ENCODE results near the gene UPF1.
"Not testable (repeated sequence)": the region's sequence is repeated elsewhere in the genome, so short reads cannot be mapped to it uniquely, and the experiment has no call there.

Gene UPF1

DNA sequence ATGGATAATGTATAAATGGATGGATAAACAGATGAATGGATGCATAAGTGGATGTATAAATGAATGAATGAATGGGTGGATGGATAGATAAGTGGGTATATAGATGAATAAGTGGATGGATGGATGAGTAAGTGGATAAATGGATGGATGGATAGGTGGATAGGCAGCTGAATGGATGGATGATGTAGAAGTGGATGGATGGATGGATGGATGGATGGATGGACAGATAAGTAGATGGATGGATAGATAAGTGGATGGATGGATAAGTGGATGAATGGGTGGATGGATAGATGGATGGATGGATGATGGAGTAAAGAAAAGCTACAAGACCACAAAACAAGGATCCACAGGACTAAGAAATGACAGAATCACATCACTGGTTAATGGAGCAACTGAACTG is 31.7 kb upstream of the UPF1 start:
- no peak for DNase-seq

DNA sequence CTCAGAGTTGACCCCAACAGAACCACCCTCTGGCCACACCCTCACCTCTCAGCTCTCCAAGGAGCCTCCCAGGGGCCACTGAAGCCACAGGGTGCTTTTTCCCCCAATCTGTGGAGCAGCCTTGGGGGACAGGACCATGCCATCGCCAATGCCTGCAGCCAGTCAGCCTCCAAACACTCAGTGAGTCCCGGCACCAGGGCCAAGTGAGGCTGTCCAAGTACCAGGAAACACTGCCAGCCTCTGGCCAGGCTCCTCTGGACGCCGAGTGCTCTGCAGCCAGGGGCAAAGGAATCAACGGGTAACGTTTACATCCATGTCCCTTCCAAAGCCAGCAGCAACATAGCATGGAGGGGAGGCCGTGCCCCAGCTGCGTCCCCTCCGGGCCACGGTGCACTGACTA is 31.1 kb upstream of the UPF1 start:
- no peak for DNase-seq

DNA sequence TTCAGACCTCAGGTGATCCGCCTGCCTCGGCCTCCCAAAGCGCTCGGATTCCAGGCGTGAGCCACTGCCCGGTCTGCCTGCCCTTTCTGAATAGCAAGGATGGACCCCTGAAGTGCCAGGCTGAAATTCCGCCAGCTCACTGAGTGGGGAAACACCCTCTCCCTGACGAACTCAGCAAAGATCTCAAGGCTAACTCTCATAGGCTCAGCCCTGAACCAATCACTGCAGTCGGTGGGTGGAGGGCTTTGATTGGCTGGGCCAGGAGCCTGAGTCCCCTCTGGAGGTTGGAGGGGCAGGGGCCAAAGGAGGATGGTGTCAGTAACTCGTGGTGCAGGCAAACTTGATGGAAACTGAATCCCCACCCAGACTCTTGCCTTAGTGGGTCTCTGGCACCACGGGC is 29.4 kb upstream of the UPF1 start:
- DNase-seq = no peak

DNA sequence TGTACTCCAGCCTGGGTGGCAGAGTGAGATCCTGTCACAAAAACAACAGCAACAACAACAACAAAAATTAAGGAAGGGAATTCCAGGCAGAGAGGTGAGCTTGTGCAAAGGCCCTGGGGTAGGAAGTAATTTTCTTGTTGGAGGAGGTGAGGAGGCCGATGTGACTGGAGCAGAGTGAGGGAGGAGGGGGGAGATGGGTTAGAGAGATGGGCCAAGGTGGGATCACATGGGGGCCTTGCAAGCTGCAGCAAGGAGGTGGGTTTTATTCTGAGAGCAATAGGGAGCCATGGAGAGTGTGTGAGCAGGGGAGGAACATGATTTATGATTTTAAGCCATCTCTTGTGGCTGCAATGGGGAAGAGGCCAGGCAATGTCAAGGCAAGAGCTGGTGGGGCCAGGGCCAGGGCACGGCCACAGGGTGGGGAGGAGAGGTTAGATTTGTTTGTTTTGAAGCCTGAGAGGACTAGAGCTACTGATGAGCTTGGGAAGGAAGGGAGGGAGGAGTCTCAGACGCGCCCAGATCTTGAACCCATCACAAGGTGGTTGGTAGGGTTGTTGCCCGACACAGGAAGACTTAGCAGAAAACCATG is 28.1 kb upstream of the UPF1 start:
- DNase-seq = no peak

DNA sequence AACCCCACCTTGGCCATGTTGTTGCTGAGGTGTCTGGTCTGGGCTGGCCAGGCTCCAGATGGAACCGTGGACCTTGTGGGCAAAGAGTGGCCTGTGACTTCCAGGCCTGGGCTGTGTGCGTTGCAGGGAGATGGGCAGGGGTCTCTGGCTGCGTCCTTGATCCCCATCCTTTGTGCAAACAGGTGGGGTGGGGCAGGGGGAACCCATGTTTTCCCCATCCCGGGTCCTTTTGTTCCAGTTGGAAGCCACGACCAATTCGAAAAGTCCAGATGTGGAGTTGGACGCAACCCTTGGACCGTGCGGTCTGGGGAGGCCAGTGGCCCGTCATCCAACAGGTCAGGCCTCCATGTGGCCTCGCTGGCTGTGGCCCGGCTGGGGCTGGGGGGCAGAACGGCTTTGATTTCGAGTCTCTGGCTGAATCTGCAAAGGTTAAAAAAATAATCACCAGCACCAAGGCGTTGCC is 27.6 kb upstream of the UPF1 start:
- no peak for DNase-seq

DNA sequence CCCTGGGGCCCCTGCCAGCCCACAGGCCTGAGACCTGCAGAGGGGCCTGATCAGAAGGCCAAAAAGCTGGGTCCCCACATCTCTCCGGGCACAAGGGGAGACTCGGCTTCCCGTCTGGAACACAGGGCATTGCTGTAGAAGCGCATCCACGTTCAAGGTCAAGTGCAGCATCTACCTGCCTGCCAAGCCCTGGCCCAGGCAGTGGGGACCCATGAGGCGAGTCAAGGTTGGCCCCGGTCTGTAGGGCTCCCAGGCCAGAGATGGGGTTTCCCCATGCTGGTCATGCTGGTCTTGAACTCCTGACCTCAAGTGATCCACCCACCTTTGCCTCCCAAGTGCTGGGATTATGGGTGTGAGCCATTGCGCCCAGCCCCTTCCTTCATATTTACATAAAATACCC is 27.1 kb upstream of the UPF1 start:
- DNase-seq = no peak

DNA sequence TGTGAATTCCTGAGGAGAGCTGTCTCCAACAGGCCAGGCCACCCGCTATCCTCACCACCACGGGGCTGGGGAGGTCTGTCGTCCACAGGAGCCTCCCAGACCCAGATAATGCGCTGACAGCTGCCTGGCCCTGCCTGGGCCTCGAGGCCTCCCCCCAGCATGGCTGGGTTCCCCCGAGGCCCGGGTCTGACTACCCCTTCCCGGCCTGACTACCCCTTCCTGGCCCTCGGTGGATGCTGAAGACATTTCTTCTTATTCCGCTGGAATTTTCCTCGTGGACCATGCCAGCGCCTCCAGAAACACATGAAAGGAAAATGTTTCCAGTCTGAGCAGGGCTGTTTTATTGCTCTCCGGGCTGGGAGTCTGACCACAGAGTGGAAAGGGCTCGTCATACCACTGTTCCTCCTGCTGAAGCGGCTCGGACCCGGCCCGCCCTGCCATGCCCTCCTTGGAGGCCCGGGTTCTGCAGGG is 23.9 kb upstream of the UPF1 start:
- no peak for DNase-seq

DNA sequence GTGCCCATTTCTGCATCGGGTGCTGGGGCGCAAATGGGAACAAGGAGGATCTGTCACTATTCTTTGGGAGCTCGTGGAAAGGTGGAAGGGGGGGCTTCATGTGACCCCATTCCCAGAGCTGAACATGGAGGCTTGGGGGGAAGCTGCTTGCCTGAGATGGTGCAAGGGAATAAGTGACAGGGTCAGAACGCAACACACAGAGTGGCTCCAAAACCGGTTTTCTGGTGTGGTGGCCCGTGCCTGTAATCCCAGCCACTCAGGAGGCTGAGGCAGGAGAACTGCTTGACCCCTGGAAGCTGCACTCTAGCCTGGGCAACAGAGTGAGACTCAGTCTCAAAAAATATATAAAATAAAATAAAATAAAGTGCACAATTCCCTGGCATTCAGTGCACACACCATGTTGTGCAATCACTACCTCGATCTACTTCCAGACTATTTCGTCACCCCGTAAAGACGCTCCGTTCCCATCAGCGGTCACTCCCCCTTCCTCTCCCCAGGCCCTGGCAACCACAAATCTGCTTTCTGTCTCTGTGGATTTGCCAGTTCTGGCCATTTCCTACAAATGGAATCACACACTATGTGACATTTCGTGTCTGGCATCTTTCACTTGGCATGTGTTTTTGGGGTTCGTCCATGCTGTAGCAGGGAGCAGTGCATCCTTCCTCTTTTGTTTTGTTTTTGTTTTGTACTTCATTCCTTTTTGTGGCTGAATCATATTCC is 22.4 kb upstream of the UPF1 start:
- DNase-seq = peak; percentile 60

DNA sequence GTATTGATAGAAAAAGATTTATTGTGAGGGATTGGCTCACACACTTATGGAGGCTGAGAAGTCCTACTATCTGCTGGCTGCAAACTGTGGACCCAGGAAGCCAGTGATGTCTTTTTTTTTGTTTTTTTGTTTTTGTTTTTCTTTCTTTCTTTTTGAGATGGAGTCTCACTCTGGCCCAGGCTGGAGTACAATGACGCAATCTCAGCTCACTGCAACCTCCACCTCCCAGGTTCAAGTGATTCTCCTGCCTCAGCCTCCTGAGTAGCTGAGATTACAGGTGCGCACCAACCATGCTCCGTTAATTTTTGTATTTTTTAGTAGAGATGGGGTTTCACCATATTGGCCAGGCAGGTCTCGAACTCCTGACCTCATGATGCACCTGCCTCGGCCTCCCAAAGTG is 20.1 kb upstream of the UPF1 start:
- DNase-seq = not testable (repeated sequence)

DNA sequence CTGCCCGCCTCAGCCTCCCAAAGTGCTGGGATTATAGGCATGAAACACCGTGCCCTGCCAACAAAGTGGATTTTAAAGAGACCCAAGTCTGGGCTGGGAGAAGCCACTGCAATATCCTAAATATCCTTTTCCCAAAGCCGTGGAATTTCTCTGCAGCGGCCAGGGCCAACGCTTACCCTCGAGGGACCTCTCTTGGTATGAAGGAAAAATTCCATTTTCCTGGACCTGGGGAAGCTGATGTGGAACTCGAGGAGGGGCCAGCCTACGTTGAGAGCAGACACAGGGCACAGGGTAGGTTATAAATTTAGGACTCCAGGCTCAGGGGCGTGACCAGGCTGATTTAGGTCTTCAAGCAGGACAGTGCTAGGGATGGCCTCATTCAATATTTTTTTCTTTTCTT is 17.7 kb upstream of the UPF1 start:
- no peak for DNase-seq

DNA sequence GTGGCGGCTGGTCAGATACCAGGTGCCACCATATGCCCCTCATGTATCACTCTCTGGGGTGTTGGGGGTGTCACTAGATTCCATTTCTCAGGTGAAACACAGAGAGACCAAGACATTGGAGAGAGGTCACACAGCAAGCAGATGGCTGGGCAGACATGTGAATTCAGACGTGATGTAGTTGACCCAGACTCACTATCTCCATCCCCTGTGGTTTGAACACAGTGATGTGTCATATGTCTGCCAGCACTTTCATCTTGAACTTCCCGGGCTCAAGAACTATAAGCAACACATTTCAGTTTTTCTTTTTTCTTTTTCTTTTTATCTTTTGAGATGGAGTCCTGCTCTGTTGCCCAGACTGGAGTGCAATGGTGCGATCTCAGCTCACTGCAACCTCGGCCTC is 16.1 kb upstream of the UPF1 start:
- DNase-seq = no peak

DNA sequence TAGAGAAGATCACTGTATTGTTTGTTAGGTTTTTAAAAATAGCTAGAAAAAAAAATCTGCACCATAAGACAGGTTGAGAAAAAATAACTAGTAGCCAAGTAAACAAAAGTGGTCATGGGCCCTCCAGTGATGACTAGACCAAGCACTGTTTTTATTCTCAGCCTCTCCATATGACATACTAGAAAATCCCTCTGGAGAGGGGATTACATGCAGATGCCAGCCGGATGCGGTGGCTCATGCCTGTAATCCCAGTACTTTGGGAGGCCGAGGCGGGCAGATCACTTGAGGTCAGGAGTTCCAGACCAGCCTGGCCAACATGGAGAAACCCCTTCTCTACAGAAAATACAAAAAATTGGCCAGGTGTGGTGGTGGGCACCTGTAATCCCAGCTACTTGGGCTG is 15.1 kb upstream of the UPF1 start:
- not testable (repeated sequence) for DNase-seq

DNA sequence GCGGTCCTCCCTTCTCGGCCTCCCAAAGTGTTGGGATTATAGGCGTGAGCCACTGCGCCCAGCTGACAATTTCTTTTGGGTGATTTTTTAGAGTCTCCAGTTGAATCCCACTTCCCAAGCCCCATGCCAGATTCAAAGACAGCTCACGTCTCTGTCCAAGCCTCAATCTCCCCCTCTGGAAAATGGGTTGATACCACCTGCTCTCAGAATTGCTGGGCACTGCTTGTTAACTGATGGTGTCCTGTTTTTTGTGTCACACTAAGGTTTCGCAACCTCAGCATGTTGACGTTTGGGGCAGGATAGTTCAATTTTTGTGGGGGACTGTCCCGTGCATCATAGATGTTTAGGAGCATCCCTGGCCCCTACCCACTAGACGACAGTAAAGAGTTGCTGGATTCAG is 14.2 kb upstream of the UPF1 start:
- no peak for DNase-seq

DNA sequence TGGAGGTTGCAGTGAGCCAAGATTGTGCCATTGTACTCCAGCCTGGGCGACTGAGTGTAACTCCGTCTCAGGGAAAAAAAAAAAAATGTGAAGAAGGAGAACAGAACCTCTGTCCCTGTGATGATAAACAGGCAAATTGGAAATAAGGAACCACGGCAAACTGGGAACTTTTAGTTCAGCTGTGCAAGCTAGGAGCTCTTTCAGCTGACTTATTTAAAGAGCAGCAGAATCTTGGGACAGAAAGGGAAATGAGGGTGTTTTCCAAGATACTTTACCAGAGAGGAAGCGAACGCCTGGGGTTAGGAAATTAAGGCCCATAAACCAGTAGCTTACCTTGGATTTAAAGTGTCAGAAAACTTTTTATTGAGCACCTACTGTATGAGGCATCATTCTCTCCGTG is 3.0 kb upstream of the UPF1 start:
- peak; percentile 31 for DNase-seq

DNA sequence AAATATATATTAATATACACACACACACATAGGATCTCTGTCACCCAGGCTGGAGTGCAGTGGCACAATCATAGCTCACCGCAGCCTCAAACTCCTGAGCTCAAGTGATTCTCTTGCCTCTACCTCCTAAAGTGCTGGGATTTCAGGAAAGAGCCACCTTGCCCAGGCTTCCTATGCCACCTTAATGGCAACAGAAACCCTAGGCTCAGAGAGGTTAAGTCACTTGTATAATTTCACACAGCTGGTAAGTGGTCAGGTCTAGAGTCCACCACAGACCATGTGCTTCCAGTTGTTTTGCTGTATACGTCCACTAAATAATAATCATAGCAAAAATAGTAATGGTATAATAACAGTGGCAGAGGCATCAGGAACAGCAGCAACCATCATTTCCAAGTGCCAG is 1.3 kb upstream of the UPF1 start:
- DNase-seq = no peak

DNA sequence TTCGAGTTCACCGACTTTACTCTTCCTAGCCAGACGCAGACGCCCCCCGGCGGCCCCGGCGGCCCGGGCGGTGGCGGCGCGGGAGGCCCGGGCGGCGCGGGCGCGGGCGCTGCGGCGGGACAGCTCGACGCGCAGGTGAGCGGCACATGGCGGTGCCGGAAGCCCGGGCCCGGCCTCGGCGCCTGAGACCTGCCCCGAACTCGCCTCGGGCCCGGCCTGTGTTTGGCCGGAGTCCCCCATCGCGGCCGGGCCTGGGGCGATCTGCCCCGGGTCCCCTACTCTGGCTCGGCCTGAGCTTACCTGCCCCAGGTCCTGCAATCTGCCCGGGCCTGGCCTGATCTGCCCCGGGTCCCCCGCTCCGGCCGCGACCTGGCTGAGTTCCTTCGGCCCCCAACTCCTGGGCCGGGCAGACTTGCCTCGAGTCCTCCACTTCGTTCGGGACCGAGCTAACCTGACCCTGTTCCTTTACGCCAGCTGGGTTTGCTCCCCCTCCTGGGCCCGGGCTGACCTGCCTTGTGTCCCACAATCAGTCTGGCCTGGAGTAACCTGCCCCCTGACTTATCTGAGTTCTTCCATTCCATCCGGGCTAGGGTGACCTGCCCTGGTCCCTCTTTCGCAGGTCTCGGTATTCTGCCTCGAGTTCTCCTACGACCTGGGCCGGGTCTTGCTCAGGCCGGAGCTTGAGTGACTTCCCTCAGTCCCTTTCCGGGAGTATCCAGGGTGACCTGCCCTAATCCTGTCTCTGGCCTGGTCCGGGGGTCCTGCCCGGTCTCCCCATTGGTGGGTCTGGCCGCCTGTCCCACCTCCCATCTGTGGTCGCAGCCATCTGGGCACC is 764 bp downstream of the UPF1 start:
- peak; percentile 37 for DNase-seq

DNA sequence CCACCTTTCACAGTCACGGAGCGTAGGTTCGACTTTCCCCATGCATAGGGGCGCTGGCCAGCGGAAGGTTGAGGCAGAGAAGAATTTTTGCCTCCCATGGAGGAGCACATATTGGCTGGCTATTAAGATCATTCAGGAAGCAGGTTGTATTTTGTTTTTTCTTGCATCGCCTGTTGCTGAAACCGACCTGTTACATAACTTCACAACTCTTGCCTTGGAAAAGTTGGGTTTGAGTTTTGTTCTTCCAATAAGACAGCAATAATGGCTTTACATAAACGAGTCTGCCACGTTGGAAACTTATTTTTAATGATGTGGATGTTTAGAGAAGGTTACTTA is 1.4 kb downstream of the UPF1 start:
- DNase-seq = no peak

DNA sequence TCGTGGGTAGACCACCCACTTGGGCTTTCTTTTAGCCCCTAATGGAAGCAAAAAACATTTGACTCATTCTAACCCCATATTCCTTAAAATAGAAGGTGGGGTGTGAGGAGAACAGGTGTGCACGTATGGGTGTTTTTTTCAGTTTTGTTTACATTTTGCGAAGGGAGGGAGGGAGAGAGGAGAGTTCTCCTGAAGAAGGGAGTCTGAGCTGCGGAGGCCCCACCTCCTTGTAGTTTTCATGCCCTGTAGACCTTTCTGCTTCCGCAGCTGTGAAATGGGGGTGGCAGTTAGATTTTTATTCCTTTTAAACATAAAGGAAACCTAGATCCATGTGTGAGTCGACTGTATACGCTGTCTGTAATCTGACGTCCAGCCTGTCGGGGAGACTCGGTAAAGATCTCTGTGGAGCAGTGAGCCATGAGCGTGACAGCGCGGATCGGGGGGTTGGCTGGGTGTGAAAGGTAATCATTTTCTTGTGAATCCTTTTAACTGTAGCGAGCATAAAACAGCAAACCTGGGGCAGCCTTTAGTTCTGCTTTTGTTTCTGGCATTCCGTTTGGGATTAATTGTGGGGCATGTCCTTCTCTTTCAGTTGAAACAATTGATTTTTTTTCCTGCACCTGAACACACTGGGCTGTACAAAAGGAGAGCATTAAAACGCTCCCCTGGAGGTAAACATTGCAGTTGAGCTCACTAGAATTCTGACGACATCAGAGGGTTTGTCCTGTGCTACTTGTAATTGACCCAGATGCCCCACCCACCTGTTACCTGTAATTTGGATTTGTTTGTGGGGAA is 2.3 kb downstream of the UPF1 start:
- no peak for DNase-seq

DNA sequence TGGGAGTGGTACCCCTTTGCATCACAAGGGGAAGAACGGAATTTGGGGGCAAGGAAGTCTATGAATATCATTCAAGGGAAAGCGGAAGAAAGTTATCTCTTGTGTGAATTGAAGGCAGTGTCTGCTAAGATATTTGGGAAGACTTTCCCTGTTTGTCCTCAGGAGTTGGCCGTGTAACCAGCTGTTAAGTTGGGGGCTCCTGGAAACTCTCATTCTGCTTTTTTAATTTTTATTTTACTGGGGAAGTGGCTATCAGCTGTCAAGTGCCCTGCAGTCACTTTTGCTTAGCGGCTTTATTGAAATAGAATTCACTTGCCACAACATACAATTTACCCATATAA is 2.9 kb downstream of the UPF1 start:
- no peak for DNase-seq

DNA sequence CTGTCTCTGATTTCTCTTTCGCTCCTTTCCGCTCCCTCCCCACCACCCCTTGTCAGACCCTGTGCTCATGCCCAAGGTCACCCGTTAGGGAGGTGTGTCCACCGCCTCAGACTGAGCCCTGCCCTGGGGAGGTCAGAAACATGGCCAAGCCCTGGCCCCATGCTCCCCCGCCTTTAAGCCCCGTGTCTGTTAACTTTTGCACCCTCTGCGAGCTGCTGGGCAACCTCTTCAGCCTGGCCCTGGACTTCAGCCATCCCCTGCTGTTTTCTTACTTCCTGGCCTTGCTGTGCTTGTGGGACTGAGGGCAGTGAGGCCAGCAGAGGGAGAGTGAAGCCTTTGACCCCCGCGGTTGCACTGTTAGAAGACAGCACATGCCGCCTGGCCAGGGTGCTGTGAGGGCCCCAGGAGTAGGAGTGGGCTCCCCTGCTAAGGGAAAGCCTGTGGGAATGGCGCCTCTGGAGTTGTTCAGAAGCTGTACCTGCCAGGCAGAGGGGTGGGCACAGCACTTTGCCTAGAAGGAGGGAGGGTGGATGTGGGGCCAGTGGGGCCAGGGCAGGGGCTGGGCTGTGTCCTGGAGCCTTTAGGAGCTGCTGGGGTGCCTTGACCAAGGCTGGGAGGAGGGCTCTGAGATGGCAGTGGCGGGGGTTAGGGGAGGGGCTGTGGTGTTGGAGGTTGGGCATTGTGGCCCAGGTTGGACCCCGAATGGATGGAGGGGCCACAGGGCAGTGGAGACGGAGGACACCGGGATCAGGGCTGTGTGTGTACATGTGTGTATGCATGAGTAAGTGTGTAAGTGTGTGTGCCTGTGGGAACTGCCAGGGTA is 7.9 kb downstream of the UPF1 start:
- no peak for DNase-seq

DNA sequence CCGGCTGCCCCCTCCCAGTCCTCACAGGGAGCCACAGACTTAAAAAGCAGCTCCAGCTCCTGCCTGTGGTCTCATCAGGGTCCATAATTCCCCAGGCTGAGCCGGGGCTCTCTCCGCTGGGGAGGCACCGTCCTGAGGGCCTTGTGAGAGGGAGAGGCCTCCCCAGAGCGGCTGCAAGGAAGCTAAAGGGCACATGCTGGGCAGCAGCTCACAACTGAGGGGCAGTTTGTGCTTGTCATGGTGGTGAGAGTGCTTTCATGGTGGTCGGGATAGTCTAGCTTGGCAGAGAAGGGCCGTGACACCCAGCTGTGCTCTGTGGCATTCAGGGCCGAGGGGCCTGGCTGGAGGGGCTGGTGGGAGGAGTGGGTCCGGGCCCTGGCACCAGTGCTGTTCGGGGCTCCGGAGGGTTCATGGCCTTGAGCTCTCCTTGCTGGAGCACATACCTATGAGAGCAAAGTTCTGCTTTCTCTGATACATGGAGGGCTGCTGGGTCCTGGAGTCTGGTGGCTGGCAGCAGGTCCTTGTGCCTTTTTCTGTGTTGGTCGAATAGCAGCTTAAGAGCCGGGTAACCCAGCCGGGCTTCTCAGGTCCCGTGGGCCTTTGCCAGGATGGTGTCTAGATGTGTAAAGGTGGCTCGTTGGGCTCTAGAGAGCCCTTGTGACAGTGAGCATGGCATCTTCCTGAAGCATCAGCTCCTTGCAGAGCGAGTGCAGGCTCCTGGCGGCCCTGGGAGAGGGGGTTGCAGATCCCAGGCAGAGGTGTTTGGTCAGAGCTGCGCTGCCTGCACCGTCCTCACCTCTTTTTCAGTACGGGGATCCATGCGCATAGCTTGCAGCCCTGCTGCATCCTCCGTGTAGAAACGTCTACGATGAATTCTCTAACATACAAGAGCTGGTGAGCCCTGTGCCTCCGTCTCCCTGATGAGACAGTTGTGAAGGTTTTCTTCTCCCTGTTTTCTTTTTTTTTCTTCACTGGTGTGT is 8.8 kb downstream of the UPF1 start:
- no peak for DNase-seq

Data from suppressor macrophage treated with lipopolysaccharide for 4 hours (primary cell).